T-helper 1 cell treated with Interleukin-12 subunit alpha and Interleukin-12 subunit beta and Interleukin-4 antibody, amounts not matched to agents 30 μg/mL and 1 μg/mL, for 36 hours (primary cell): ENCODE measurements around the gene ZNRF1.
"Not testable (repeated sequence)": the region's sequence is repeated elsewhere in the genome, so short reads cannot be mapped to it uniquely, and the experiment has no call there.

ENCODE experiments used
- H3K27ac Mint-ChIP-seq: one replicate; pipeline ENCODE4 v1.8.0; 2021; ENCODE audit warnings: mild to moderate bottlenecking, mixed read lengths
- H3K27me3 Mint-ChIP-seq: one replicate; pipeline ENCODE4 v1.8.0; 2021; ENCODE audit warnings: low read depth, mixed read lengths
- H3K36me3 Mint-ChIP-seq: one replicate; pipeline ENCODE4 v1.8.0; 2021; ENCODE audit warnings: low read depth, mixed read lengths
- H3K4me1 Mint-ChIP-seq: one replicate; pipeline ENCODE4 v1.8.0; 2021; ENCODE audit warnings: low read depth, mixed read lengths
- H3K4me3 Mint-ChIP-seq: one replicate; pipeline ENCODE4 v1.8.0; 2021; ENCODE audit warnings: mild to moderate bottlenecking, moderate library complexity, mixed read lengths
- H3K9me3 Mint-ChIP-seq: one replicate; pipeline ENCODE4 v1.8.0; 2021; ENCODE audit warnings: mixed read lengths

The ZNRF1 gene

GRCh38 chr16:75080205-75081029, 81.6 kb downstream of the ZNRF1 start:
- no peak overlapping the region for H3K4me3 Mint-ChIP-seq
- H3K36me3 Mint-ChIP-seq: peaks cover 40% of the 10 kb centered on the region
- no peaks in the 10 kb centered on the region for H3K27me3 Mint-ChIP-seq
- H3K27ac Mint-ChIP-seq: peak overlapping the region; percentile 24
- H3K4me1 Mint-ChIP-seq: peaks cover 66% of the 10 kb centered on the region
- peaks cover 9% of the 10 kb centered on the region for H3K9me3 Mint-ChIP-seq

- Mint-ChIP-seq H3K9me3 (peaks cover 12% of the 10 kb centered on the region), H3K4me3 (no peak overlapping the region), H3K4me1 (peaks cover 66% of the 10 kb centered on the region), H3K27me3 (no peaks in the 10 kb centered on the region), H3K36me3 (peaks cover 43% of the 10 kb centered on the region), H3K27ac (peak overlapping the region; percentile 8)
Measured at GRCh38 chr16:75081179-75081859, 82.5 kb downstream of the ZNRF1 start.

- H3K27ac Mint-ChIP-seq: no peak overlapping the region
- H3K4me3 Mint-ChIP-seq: no peak overlapping the region
- no peaks in the 10 kb centered on the region for H3K27me3 Mint-ChIP-seq
- H3K36me3 Mint-ChIP-seq: peaks cover 33% of the 10 kb centered on the region
- peaks cover 5% of the 10 kb centered on the region for H3K9me3 Mint-ChIP-seq
- peaks cover 68% of the 10 kb centered on the region for H3K4me1 Mint-ChIP-seq
Measured at GRCh38 chr16:75083813-75084212, 85.0 kb downstream of the ZNRF1 start.

GRCh38 chr16:75085556-75085955, 86.7 kb downstream of the ZNRF1 start:
- H3K27ac Mint-ChIP-seq: peak overlapping the region; percentile 2
- H3K9me3 Mint-ChIP-seq: peaks cover 3% of the 10 kb centered on the region
- peaks cover 32% of the 10 kb centered on the region for H3K36me3 Mint-ChIP-seq
- H3K27me3 Mint-ChIP-seq: no peaks in the 10 kb centered on the region
- no peak overlapping the region for H3K4me3 Mint-ChIP-seq
- peaks cover 71% of the 10 kb centered on the region for H3K4me1 Mint-ChIP-seq

GRCh38 chr16:75086281-75086680, 87.5 kb downstream of the ZNRF1 start:
- H3K9me3 Mint-ChIP-seq: peaks cover 3% of the 10 kb centered on the region
- H3K27ac Mint-ChIP-seq: no peak overlapping the region
- peaks cover 31% of the 10 kb centered on the region for H3K36me3 Mint-ChIP-seq
- no peaks in the 10 kb centered on the region for H3K27me3 Mint-ChIP-seq
- no peak overlapping the region for H3K4me3 Mint-ChIP-seq
- H3K4me1 Mint-ChIP-seq: peaks cover 69% of the 10 kb centered on the region

GRCh38 chr16:75086688-75087374, 88.0 kb downstream of the ZNRF1 start:
- peaks cover 29% of the 10 kb centered on the region for H3K36me3 Mint-ChIP-seq
- H3K27me3 Mint-ChIP-seq: no peaks in the 10 kb centered on the region
- H3K9me3 Mint-ChIP-seq: peaks cover 3% of the 10 kb centered on the region
- no peak overlapping the region for H3K27ac Mint-ChIP-seq
- peaks cover 66% of the 10 kb centered on the region for H3K4me1 Mint-ChIP-seq
- H3K4me3 Mint-ChIP-seq: no peak overlapping the region

GRCh38 chr16:75087375-75087979, 88.7 kb downstream of the ZNRF1 start:
- H3K9me3 Mint-ChIP-seq: peaks cover 3% of the 10 kb centered on the region
- peaks cover 64% of the 10 kb centered on the region for H3K4me1 Mint-ChIP-seq
- H3K36me3 Mint-ChIP-seq: peaks cover 26% of the 10 kb centered on the region
- no peaks in the 10 kb centered on the region for H3K27me3 Mint-ChIP-seq
- no peak overlapping the region for H3K27ac Mint-ChIP-seq
- H3K4me3 Mint-ChIP-seq: no peak overlapping the region

- no peak overlapping the region for H3K27ac Mint-ChIP-seq
Measured at GRCh38 chr16:75088216-75088615, 89.4 kb downstream of the ZNRF1 start.

GRCh38 chr16:75088934-75089333, 90.1 kb downstream of the ZNRF1 start:
- H3K9me3 Mint-ChIP-seq: peaks cover 3% of the 10 kb centered on the region
- peaks cover 21% of the 10 kb centered on the region for H3K36me3 Mint-ChIP-seq
- peaks cover 55% of the 10 kb centered on the region for H3K4me1 Mint-ChIP-seq
- H3K27me3 Mint-ChIP-seq: no peaks in the 10 kb centered on the region
- H3K27ac Mint-ChIP-seq: no peak overlapping the region
- no peak overlapping the region for H3K4me3 Mint-ChIP-seq

More at GRCh38 chr16:75088216-75088615, 89.4 kb downstream of the ZNRF1 start:
- Mint-ChIP-seq H3K36me3 (peaks cover 20% of the 10 kb centered on the region), H3K4me3 (no peak overlapping the region), H3K4me1 (peaks cover 60% of the 10 kb centered on the region), H3K27me3 (no peaks in the 10 kb centered on the region), H3K9me3 (peaks cover 3% of the 10 kb centered on the region)

- peak overlapping the region; percentile 67 for H3K27ac Mint-ChIP-seq
- H3K27me3 Mint-ChIP-seq: no peaks in the 10 kb centered on the region
- peak overlapping the region; percentile 30 for H3K4me3 Mint-ChIP-seq
- H3K4me1 Mint-ChIP-seq: peaks cover 49% of the 10 kb centered on the region
- H3K36me3 Mint-ChIP-seq: peaks cover 20% of the 10 kb centered on the region
- peaks cover 3% of the 10 kb centered on the region for H3K9me3 Mint-ChIP-seq
Measured at GRCh38 chr16:75089486-75090202, 90.8 kb downstream of the ZNRF1 start.

GRCh38 chr16:75090899-75091298, 92.1 kb downstream of the ZNRF1 start:
- H3K36me3 Mint-ChIP-seq: peaks cover 11% of the 10 kb centered on the region
- not testable (repeated sequence) for H3K4me3 Mint-ChIP-seq, H3K27me3 Mint-ChIP-seq, H3K27ac Mint-ChIP-seq, H3K9me3 Mint-ChIP-seq
- peaks cover 44% of the 10 kb centered on the region for H3K4me1 Mint-ChIP-seq

GRCh38 chr16:75091619-75092018, 92.8 kb downstream of the ZNRF1 start:
- H3K36me3 Mint-ChIP-seq, H3K4me3 Mint-ChIP-seq, H3K9me3 Mint-ChIP-seq, H3K27me3 Mint-ChIP-seq, H3K27ac Mint-ChIP-seq: not testable (repeated sequence)
- H3K4me1 Mint-ChIP-seq: peaks cover 42% of the 10 kb centered on the region

- Mint-ChIP-seq H3K36me3 (peaks cover 8% of the 10 kb centered on the region), H3K4me1 (peaks cover 39% of the 10 kb centered on the region), H3K27ac (no peak overlapping the region), H3K9me3 (no peaks in the 10 kb centered on the region), H3K27me3 (no peaks in the 10 kb centered on the region), H3K4me3 (no peak overlapping the region)
Measured at GRCh38 chr16:75092777-75093176, 94.0 kb downstream of the ZNRF1 start.
